Ovary (tissue), 3 donors: ENCODE measurements around the gene TRMT13.

Experiments
- CTCF ChIP-seq, 3 donors: fragments of 450-650 bp in 2 of 3; fragments of 200-600 bp in 1 of 3; IDR thresholded peaks; one replicate each; pipeline versions ENCODE4 v1.5.1 to v1.8.0; 2016 to 2022; ENCODE audit warnings: antibody characterized with exemption in 3 of 3, mild to moderate bottlenecking in 1 of 3
- POLR2A ChIP-seq: fragments of 450-650 bp; IDR thresholded peaks from one replicate; pipeline ENCODE4 v1.6.1; 2017; ENCODE audit warnings: antibody characterized with exemption, mild to moderate bottlenecking, moderate library complexity
- donor health status: DM: no; HTN: no; CAD: no.

- TF ChIP-seq CTCF (IDR thresholded peaks at IDR 0.05) = no peak
- TF ChIP-seq POLR2A = no peak
Observed at GRCh38 chr1:100188617-100189016, 55.7 kb downstream of the TRMT13 start.
